Tibial nerve (tissue), 4 donors: ENCODE results near the gene CCL8. TPM values are rescaled to one million over a fixed set of nuclear protein-coding genes. Genes with fewer than 3 reads are reported as not detected.

Experiments used
- DNase-seq, 2 donors: peaks; one replicate each; pipeline ENCODE4 v3.0.0-alpha.2; 2019; ENCODE audit warnings: low spot score in 2 of 2
- H3K27ac ChIP-seq, 4 donors: fragments of 200-600 bp; sonication (generic) in 3 of 4; one replicate each; pipeline ENCODE4 v1.5.1; 2017 to 2019; ENCODE audit warnings: mild to moderate bottlenecking in 1 of 4
- H3K27me3 ChIP-seq, 2 donors: fragments of 200-600 bp; sonication (generic) in 1 of 2; one replicate each; pipeline versions ENCODE4 v1.5.1 to v1.6.0; 2017 to 2019
- H3K36me3 ChIP-seq, 3 donors: fragments of 200-600 bp; sonication (generic); one replicate each; pipeline ENCODE4 v1.5.1; 2018 to 2019
- H3K4me1 ChIP-seq, 4 donors: fragments of 200-600 bp; sonication (generic) in 3 of 4; one replicate each; pipeline ENCODE4 v1.5.1; 2017 to 2019
- H3K4me3 ChIP-seq, 4 donors: fragments of 200-600 bp; sonication (generic) in 3 of 4; one replicate each; pipeline ENCODE4 v1.5.1; 2017 to 2019; ENCODE audit warnings: mild to moderate bottlenecking in 1 of 4, moderate library complexity in 1 of 4
- H3K9me3 ChIP-seq, 4 donors: fragments of 200-600 bp; sonication (generic) in 3 of 4; one replicate each; pipeline ENCODE4 v1.5.1; 2017 to 2019
- CTCF ChIP-seq, 5 experiments: fragments of 200-600 bp in 3 of 5; fragments of 450-650 bp in 2 of 5; sonication (generic) in 3 of 5; IDR thresholded peaks; one replicate each; pipeline ENCODE4 v1.5.1; 2016 to 2019; ENCODE audit warnings: antibody characterized with exemption in 5 of 5, mild to moderate bottlenecking in 3 of 5, moderate library complexity in 2 of 5
- EP300 ChIP-seq, 2 donors: sonication (generic); formaldehyde crosslinking; IDR thresholded peaks; one replicate each; pipeline ENCODE4 v1.6.1; 2017; ENCODE audit warnings: antibody characterized with exemption in 2 of 2, mild to moderate bottlenecking in 1 of 2
- POLR2A ChIP-seq, 2 donors: fragments of 450-650 bp; IDR thresholded peaks; one replicate each; pipeline ENCODE4 v1.6.1; 2017; ENCODE audit warnings: antibody characterized with exemption in 2 of 2, mild to moderate bottlenecking in 2 of 2, moderate library complexity in 2 of 2
- whole genome bisulfite sequencing, 2 donors: methylation state at CpG; one replicate each; pipeline ENCODE4 v1.1.5; 2018; 5-methylcytosine and 5-hydroxymethylcytosine counted together
- total RNA-seq, 4 donors: library from RNA; depleted of rRNA; stranded (reverse); fragments of >200 nt; gene quantifications; one replicate each; pipeline ENCODE4 v1.1.0, GENCODE V29; 2016

The CCL8 gene
- total RNA-seq, 4 donors from 2014 or later: not detected

- Histone ChIP-seq H3K27ac (no peak within 1 kb of the TSS), H3K27me3 (no peaks in the 10 kb centered on the region), H3K4me3 (no peak within 1 kb of the TSS), H3K36me3 (no peaks in the 10 kb centered on the region), H3K4me1 (no peaks in the 10 kb centered on the region), H3K9me3 (no peaks in the 10 kb centered on the region)
- TF ChIP-seq CTCF (IDR thresholded peaks at IDR 0.05) (no peak), EP300 (IDR thresholded peaks at IDR 0.05) (no peak), POLR2A (IDR thresholded peaks at IDR 0.05) (no peak)
- no peak for DNase-seq
- WGBS, 2 donors: 69 to 74% methylated on average over 4 of the region's 4 CpGs
Observed at GRCh38 chr17:34285286-34285792, 33.9 kb upstream of the CCL8 start, which contains the start of gene CCL11. Gene CCL11 (plus strand): TSS chr17:34285742. CDS start chr17:34285809, 67 bp downstream.

GRCh38 chr17:34287875-34288274 lies 31.4 kb upstream of the CCL8 start:
- no peak for DNase-seq
- Histone ChIP-seq H3K4me1 (no peaks in the 10 kb centered on the region), H3K27ac (no peak overlapping the region), H3K4me3 (no peak overlapping the region), H3K27me3 (no peaks in the 10 kb centered on the region), H3K36me3 (no peaks in the 10 kb centered on the region), H3K9me3 (no peaks in the 10 kb centered on the region)
- TF ChIP-seq POLR2A (IDR thresholded peaks at IDR 0.05) (no peak), CTCF (IDR thresholded peaks at IDR 0.05) (no peak), EP300 (IDR thresholded peaks at IDR 0.05) (no peak)
- WGBS, 2 donors: 14% methylated on average over 2 of the region's 2 CpGs

- TF ChIP-seq CTCF (IDR thresholded peaks at IDR 0.05): no peak
- TF ChIP-seq POLR2A (IDR thresholded peaks at IDR 0.05): no peak
- no peak for TF ChIP-seq EP300 (IDR thresholded peaks at IDR 0.05)
- Histone ChIP-seq H3K27me3 (no peaks in the 10 kb centered on the region), H3K9me3 (no peaks in the 10 kb centered on the region), H3K36me3 (no peaks in the 10 kb centered on the region), H3K27ac (no peak overlapping the region), H3K4me3 (no peak overlapping the region), H3K4me1 (no peaks in the 10 kb centered on the region)
- WGBS, 2 donors: 66 to 67% methylated on average over 2 to 4 of the region's 4 CpGs
- DNase-seq: no peak
Observed at GRCh38 chr17:34290586-34290985, 28.6 kb upstream of the CCL8 start.

- H3K36me3 ChIP-seq: no peaks in the 10 kb centered on the region
- no peaks in the 10 kb centered on the region for H3K27me3 ChIP-seq
- H3K9me3 ChIP-seq: no peaks in the 10 kb centered on the region
- H3K4me1 ChIP-seq: no peaks in the 10 kb centered on the region
- no peak for DNase-seq
- 82 to 96% methylated on average over 6 of the region's 6 CpGs for WGBS, 2 donors
- H3K4me3 ChIP-seq: no peak overlapping the region
- no peak overlapping the region for H3K27ac ChIP-seq
- TF ChIP-seq POLR2A (IDR thresholded peaks at IDR 0.05) (no peak), CTCF (IDR thresholded peaks at IDR 0.05) (no peak), EP300 (IDR thresholded peaks at IDR 0.05) (no peak)
Observed at GRCh38 chr17:34291721-34292348, 27.4 kb upstream of the CCL8 start.

GRCh38 chr17:34299027-34299426 lies 20.2 kb upstream of the CCL8 start:
- WGBS, 2 donors: 85 to 98% methylated on average over 2 of the region's 2 CpGs

More at GRCh38 chr17:34299027-34299426, 20.2 kb upstream of the CCL8 start:
- H3K27ac ChIP-seq: no peak overlapping the region
- DNase-seq: no peak
- TF ChIP-seq CTCF (IDR thresholded peaks at IDR 0.05): no peak
- TF ChIP-seq EP300 (IDR thresholded peaks at IDR 0.05): no peak
- no peak for TF ChIP-seq POLR2A (IDR thresholded peaks at IDR 0.05)
- H3K9me3 ChIP-seq: no peaks in the 10 kb centered on the region
- H3K4me1 ChIP-seq: peaks cover 0 to 21% (median 0%) of the 10 kb centered on the region in 4 donors
- no peaks in the 10 kb centered on the region for H3K27me3 ChIP-seq
- H3K36me3 ChIP-seq: no peaks in the 10 kb centered on the region
- H3K4me3 ChIP-seq: no peak overlapping the region
